H9 (cell line): Measurements from ENCODE around the gene WDR36. TPM values are rescaled to one million over a fixed set of nuclear protein-coding genes. Genes with fewer than 3 reads are reported as not detected.

Experiments
- DNase-seq: peaks from one replicate; pipeline ENCODE4 v3.0.0-alpha.2; 2017
- H2AFZ ChIP-seq: one replicate; pipeline ENCODE4 v1.6.1; 2013; ENCODE audit warnings: mild to moderate bottlenecking, low read length, control low read depth, moderate library complexity
- H2AK5ac ChIP-seq: 2 replicates; pipeline ENCODE4 v1.6.1; 2013; ENCODE audit warnings: low read length, control low read depth, mixed read lengths; ENCODE audit not compliant: insufficient read length
- H2BK120ac ChIP-seq: one replicate; pipeline ENCODE4 v1.6.1; 2013; ENCODE audit warnings: low read depth, mild to moderate bottlenecking, low read length, control low read depth, inconsistent platforms; ENCODE audit not compliant: poor library complexity, severe bottlenecking
- H2BK12ac ChIP-seq: 2 replicates; pipeline ENCODE4 v1.6.1; 2013; ENCODE audit warnings: low read length, control low read depth, mixed read lengths, low read depth; ENCODE audit not compliant: insufficient read length
- H2BK15ac ChIP-seq: 2 replicates; pipeline ENCODE4 v1.6.1; 2013; ENCODE audit warnings: low read depth, low read length, control low read depth
- H2BK20ac ChIP-seq: one replicate; pipeline ENCODE4 v1.6.1; 2013; ENCODE audit warnings: low read depth, mild to moderate bottlenecking, low read length, control low read depth, inconsistent platforms; ENCODE audit not compliant: poor library complexity, severe bottlenecking
- H2BK5ac ChIP-seq: 2 replicates; pipeline ENCODE4 v1.6.1; 2013; ENCODE audit warnings: low read length, control low read depth, mixed read lengths; ENCODE audit not compliant: insufficient read length
- H3K14ac ChIP-seq: 2 replicates; pipeline ENCODE4 v1.6.1; 2013; ENCODE audit warnings: low read length, control low read depth; ENCODE audit not compliant: insufficient read depth
- H3K18ac ChIP-seq: 2 replicates; pipeline ENCODE4 v1.6.1; 2013; ENCODE audit warnings: low read depth, mild to moderate bottlenecking, mixed read lengths, low read length, control low read depth; ENCODE audit not compliant: insufficient read length
- H3K23ac ChIP-seq: 2 replicates; pipeline ENCODE4 v1.6.1; 2013; ENCODE audit warnings: low read length, control low read depth, mixed read lengths, low read depth; ENCODE audit not compliant: insufficient read length
- H3K23me2 ChIP-seq: 2 replicates; pipeline ENCODE4 v1.6.1; 2013; ENCODE audit warnings: low read depth, mild to moderate bottlenecking, mixed read lengths, low read length, control low read depth; ENCODE audit not compliant: insufficient read length, poor library complexity, severe bottlenecking
- H3K27ac ChIP-seq: 2 replicates; pipeline ENCODE4 v1.5.1; 2013; ENCODE audit warnings: low read length, control low read depth, mixed read lengths, low read depth; ENCODE audit not compliant: insufficient read length
- H3K27me3 ChIP-seq: 2 replicates; pipeline ENCODE4 v1.6.1; 2013; ENCODE audit warnings: low read length, control low read depth, inconsistent platforms; ENCODE audit not compliant: insufficient read depth
- H3K4ac ChIP-seq: 2 replicates; pipeline ENCODE4 v1.6.1; 2013; ENCODE audit warnings: low read depth, mild to moderate bottlenecking, control low read depth, inconsistent platforms, low read length, moderate library complexity
- H3K4me1 ChIP-seq: 2 replicates; pipeline ENCODE4 v1.6.1; 2013; ENCODE audit warnings: low read length, control low read depth, inconsistent platforms; ENCODE audit not compliant: insufficient read depth
- H3K4me2 ChIP-seq: 2 replicates; pipeline ENCODE4 v1.6.1; 2013; ENCODE audit warnings: low read length, control low read depth, mixed read lengths; ENCODE audit not compliant: insufficient read length, insufficient read depth
- H3K56ac ChIP-seq: 2 replicates; pipeline ENCODE4 v1.6.1; 2013; ENCODE audit warnings: low read depth, mild to moderate bottlenecking, mixed read lengths, low read length, control low read depth; ENCODE audit not compliant: insufficient read length
- H3K79me1 ChIP-seq: 2 replicates; pipeline ENCODE4 v1.6.1; 2013; ENCODE audit warnings: low read depth, mild to moderate bottlenecking, moderate library complexity, low read length, control low read depth, inconsistent platforms; ENCODE audit not compliant: insufficient read depth, poor library complexity, severe bottlenecking
- H3K79me2 ChIP-seq: 2 replicates; pipeline ENCODE4 v1.6.1; 2013; ENCODE audit warnings: low read length, control low read depth, inconsistent platforms; ENCODE audit not compliant: insufficient read depth
- H3K9ac ChIP-seq: 2 replicates; pipeline ENCODE4 v1.6.1; 2013; ENCODE audit warnings: low read length, control low read depth, mixed read lengths; ENCODE audit not compliant: insufficient read length; ENCODE audit errors: extremely low read depth
- H3K9me3 ChIP-seq: one replicate; pipeline ENCODE4 v1.6.1; 2013; ENCODE audit warnings: low read depth, low read length, inconsistent platforms; ENCODE audit not compliant: control insufficient read depth
- H3T11ph ChIP-seq: one replicate; pipeline ENCODE4 v1.6.1; 2013; ENCODE audit warnings: mild to moderate bottlenecking, low read length, control low read depth, inconsistent platforms
- H4K20me1 ChIP-seq: one replicate; pipeline ENCODE4 v1.6.1; 2013; ENCODE audit not compliant: control insufficient read depth, insufficient read length, insufficient read depth
- H4K5ac ChIP-seq: 2 replicates; pipeline ENCODE4 v1.6.1; 2013; ENCODE audit warnings: low read depth, mild to moderate bottlenecking, mixed read lengths, low read length, control low read depth; ENCODE audit not compliant: insufficient read length
- H4K8ac ChIP-seq: replicated peaks from 2 replicates; pipeline ENCODE4 v1.6.1; 2013; ENCODE audit warnings: low read length, control low read depth, mixed read lengths, low read depth; ENCODE audit not compliant: insufficient read length
- H4K91ac ChIP-seq: 2 replicates; pipeline ENCODE4 v1.6.1; 2013; ENCODE audit warnings: low read depth, mild to moderate bottlenecking, moderate library complexity, mixed read lengths, low read length, control low read depth; ENCODE audit not compliant: insufficient read length
- H3K27ac Mint-ChIP-seq, 3 experiments: 2 replicates in 2 of 3; 3 replicates in 1 of 3; pipeline ENCODE4 v1.8.0; 2020 to 2021; ENCODE audit warnings: mixed read lengths in 3 of 3, mild to moderate bottlenecking in 1 of 3, moderate library complexity in 1 of 3
- H3K27me3 Mint-ChIP-seq: 2 replicates; pipeline ENCODE4 v1.8.0; 2021; ENCODE audit warnings: low read depth, mild to moderate bottlenecking, moderate library complexity, mixed read lengths
- H3K36me3 Mint-ChIP-seq, 3 experiments: 2 replicates in 2 of 3; 3 replicates in 1 of 3; pipeline ENCODE4 v1.8.0; 2020 to 2021; ENCODE audit warnings: low read depth in 3 of 3, mixed read lengths in 3 of 3; ENCODE audit not compliant: insufficient read depth in 1 of 3
- H3K4me1 Mint-ChIP-seq, 2 experiments: 2 replicates each; pipeline ENCODE4 v1.8.0; 2020; ENCODE audit warnings: mixed read lengths in 2 of 2
- H3K4me3 Mint-ChIP-seq, 2 experiments: 2 replicates in 1 of 2; 3 replicates in 1 of 2; pipeline ENCODE4 v1.8.0; 2020 to 2021; ENCODE audit warnings: mild to moderate bottlenecking in 2 of 2, mixed read lengths in 2 of 2, moderate library complexity in 1 of 2
- H3K9me3 Mint-ChIP-seq, 2 experiments: 2 replicates in 1 of 2; 3 replicates in 1 of 2; pipeline ENCODE4 v1.8.0; 2020; ENCODE audit warnings: mild to moderate bottlenecking in 2 of 2, mixed read lengths in 2 of 2, moderate library complexity in 1 of 2
- CTCF ChIP-seq: fragments of 200-600 bp; sonication (generic); conservative IDR thresholded peaks from 3 replicates; pipeline ENCODE4 v1.8.0; 2021; ENCODE audit warnings: antibody characterized with exemption, mild to moderate bottlenecking
- WGBS: extraction: QIAGEN DNeasy Blood & Tissue Kit; methylation state at CpG from one replicate; pipeline ENCODE4 v1.1.7; 2013; ENCODE audit warnings: missing lambda C conversion rate, low lambda C conversion rate, mixed read lengths; ENCODE audit not compliant: insufficient read length; ENCODE audit errors: extremely low coverage; 5-methylcytosine and 5-hydroxymethylcytosine counted together
- total RNA-seq: library from RNA; stranded (reverse); gene quantifications from 2 replicates; pipeline ENCODE4 v1.2.1, GENCODE V29; 2021

Gene WDR36
- total RNA-seq, 1 experiment from 2014 or later = 42.0 TPM

DNA sequence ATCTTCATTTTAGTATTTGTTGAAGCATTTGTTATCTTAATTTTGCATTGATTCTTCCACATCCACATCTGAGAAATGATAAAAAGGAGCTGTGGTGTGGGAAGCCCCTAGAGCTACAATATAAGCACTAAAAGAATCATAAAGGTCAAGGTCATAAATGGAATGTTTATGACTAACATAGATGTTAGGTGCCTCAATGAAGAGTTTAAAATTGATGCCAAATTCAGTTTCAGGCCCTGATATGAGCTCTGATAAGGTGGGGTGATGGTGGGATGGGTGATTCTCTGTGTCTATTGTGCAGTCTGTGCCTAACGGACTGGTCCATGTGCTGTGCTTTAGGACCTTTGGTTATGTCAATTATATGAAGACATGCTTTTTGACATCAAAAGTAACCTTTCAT, 70.9 kb downstream of the WDR36 start:
- Histone ChIP-seq H3K56ac (no peak overlapping the region), H2BK5ac (no peak overlapping the region), H3K9me3 (no peaks in the 10 kb centered on the region), H3K18ac (no peak overlapping the region), H4K8ac (no peak overlapping the region), H2BK120ac (no peak overlapping the region), H3K79me2 (no peaks in the 10 kb centered on the region), H3K9ac (no peak overlapping the region), H4K91ac (no peak overlapping the region), H2AFZ (no peak overlapping the region), H2BK20ac (no peak overlapping the region), H2BK15ac (no peak overlapping the region), H3T11ph (no peak overlapping the region), H3K23me2 (no peaks in the 10 kb centered on the region), H3K4ac (no peak overlapping the region), H3K14ac (no peak overlapping the region), H3K4me2 (no peak overlapping the region), H2AK5ac (no peak overlapping the region), H3K27me3 (no peaks in the 10 kb centered on the region), H3K4me1 (no peaks in the 10 kb centered on the region), H4K20me1 (no peaks in the 10 kb centered on the region), H3K23ac (no peak overlapping the region), H2BK12ac (no peak overlapping the region), H3K27ac (no peak overlapping the region), H3K79me1 (no peaks in the 10 kb centered on the region), H4K5ac (no peak overlapping the region)
- Mint-ChIP-seq H3K36me3 (no peaks in the 10 kb centered on the region), H3K4me1 (peaks cover 8 to 20% of the 10 kb centered on the region in 2 experiments), H3K27me3 (no peaks in the 10 kb centered on the region), H3K27ac (no peak overlapping the region), H3K4me3 (no peak overlapping the region), H3K9me3 (no peaks in the 10 kb centered on the region)
- DNase-seq = no peak
- TF ChIP-seq CTCF = no peak
- no CpG with 5 or more reads among the region's 1 CpG for WGBS
